ENCODE measurements around the gene OR6J1.

OR6J1 gene

DNA sequence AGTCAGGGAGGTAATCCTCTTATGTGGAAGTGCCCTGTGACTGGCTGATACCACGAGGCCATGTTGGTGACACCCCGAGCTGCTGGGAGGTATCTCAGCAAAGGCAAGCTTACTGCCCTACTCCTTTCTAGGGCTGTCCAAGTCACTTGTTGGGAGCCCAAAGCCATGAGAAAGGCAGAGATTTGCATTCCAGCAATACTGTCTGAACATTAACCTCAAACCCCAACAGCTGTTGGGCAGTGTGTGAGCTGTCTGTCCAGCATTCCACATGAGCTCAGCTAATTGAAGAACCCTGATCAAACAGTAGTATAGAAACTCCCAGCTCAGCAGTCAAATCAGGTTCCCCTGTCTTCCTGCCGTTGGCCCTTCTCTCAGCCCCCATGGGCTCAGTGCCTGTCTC lies 36.9 kb downstream of the OR6J1 start:
- no peaks in the 10 kb centered on the region for H3K9me3 ChIP-seq (ENCODE audit: control insufficient read depth, insufficient read depth, low read length)
- no peaks in the 10 kb centered on the region for H3K4me1 ChIP-seq (ENCODE audit: insufficient read depth, low read length)
- H3K9ac ChIP-seq (ENCODE audit: low read depth, low read length), result no peak overlapping the region
- peaks cover 39% of the 10 kb centered on the region for H3K36me3 ChIP-seq (ENCODE audit: insufficient read depth, low read length)

DNA sequence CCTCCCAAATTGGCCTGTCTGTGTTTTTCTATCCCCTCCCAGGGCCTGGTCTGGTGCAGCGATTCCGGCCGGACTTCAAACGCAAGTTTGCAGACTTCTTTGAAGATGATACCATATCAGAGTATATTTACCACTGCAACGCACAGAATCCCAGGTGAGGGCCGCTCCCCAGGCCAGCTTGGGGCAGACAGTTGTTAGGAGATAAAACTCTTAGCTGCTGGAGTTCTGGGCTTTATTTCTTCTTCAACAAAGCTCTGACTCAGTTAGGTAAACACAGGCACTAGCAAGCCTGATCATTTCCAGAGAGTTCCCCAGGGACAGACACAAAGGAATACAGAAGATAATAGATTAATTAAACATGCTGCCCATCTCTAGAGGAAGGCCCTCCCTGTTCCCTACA lies 37.8 kb downstream of the OR6J1 start:
- Histone ChIP-seq H3K4me1 (ENCODE audit: insufficient read depth, low read length) (no peaks in the 10 kb centered on the region), H3K9ac (ENCODE audit: low read depth, low read length) (no peak overlapping the region), H3K36me3 (ENCODE audit: insufficient read depth, low read length) (peaks cover 48% of the 10 kb centered on the region), H3K9me3 (ENCODE audit: control insufficient read depth, insufficient read depth, low read length) (no peaks in the 10 kb centered on the region)

DNA sequence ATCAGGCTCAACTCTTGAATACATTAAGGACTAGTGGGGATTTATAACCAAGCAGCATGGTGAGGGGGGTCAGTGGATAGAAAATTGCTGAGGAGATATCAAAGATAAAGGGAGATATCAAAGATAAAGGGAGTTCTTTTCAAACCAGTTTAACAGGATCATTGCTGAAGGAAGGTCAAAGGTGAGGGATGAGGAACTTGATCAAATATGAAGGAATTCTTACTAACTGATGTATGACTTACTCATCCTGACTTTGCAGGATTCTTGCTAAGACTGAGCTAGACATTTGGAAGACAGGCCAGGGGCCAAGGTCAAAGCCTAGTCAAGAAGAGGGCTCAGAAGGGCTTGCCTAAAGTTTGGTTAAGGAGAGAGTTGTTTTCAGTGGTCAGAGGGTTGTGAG lies 41.3 kb downstream of the OR6J1 start:
- Histone ChIP-seq H3K36me3 (ENCODE audit: insufficient read depth, low read length) (peaks cover 32% of the 10 kb centered on the region), H3K4me1 (ENCODE audit: insufficient read depth, low read length) (0 out of 2 replicates have a peak, but pooled peaks cover 3% of the 10 kb centered on the region), H3K9ac (ENCODE audit: low read depth, low read length) (no peak overlapping the region), H3K9me3 (ENCODE audit: control insufficient read depth, insufficient read depth, low read length) (no peaks in the 10 kb centered on the region)

DNA sequence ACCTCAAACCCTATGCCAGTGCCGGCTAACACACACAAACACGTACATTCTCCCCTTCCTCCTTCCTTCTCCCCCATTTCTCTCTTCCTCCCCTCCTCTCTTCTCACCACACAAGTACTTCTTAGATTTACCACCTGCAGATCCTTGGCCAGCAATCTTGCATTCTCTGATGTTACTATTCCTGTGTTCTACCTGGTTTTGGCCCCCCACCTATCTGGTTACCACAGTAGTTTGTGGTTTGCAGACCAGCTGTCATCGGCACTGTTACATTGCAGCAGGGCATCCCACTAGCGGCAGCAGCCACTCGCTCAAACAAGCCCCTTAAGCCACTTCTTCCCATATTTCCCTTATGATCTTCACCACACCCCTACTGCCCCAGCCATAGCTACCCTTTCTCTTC lies 42.2 kb downstream of the OR6J1 start:
- Histone ChIP-seq H3K9ac (ENCODE audit: low read depth, low read length) (no peak overlapping the region), H3K4me1 (ENCODE audit: insufficient read depth, low read length) (peaks cover 7% of the 10 kb centered on the region; the same call in 1 of the 2 replicates), H3K36me3 (ENCODE audit: insufficient read depth, low read length) (peaks cover 26% of the 10 kb centered on the region), H3K9me3 (ENCODE audit: control insufficient read depth, insufficient read depth, low read length) (no peaks in the 10 kb centered on the region)

DNA sequence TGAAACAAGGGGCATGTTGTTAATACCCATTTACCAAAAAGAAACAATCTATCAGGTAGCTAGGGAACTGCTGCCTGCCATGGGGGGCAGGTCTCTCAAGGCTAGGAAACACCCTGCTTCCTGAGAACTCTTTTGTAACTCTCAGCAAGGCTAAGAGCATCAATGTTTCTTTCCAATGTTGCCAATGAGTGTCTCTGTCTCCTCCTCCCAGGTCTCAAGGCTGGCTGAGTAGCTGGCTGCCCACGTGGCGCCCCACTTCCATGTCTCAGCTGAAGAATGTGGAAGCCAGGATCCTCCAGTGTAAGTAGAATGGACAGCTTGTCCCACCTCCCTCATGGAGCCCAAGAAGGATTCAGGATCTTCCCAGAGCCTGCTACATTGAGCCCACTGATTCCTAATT lies 42.7 kb downstream of the OR6J1 start:
- Histone ChIP-seq H3K4me1 (ENCODE audit: insufficient read depth, low read length) (peaks cover 7% of the 10 kb centered on the region; the same call in 1 of the 2 replicates), H3K36me3 (ENCODE audit: insufficient read depth, low read length) (peaks cover 24% of the 10 kb centered on the region), H3K9ac (ENCODE audit: low read depth, low read length) (no peak overlapping the region), H3K9me3 (ENCODE audit: control insufficient read depth, insufficient read depth, low read length) (no peaks in the 10 kb centered on the region)

DNA sequence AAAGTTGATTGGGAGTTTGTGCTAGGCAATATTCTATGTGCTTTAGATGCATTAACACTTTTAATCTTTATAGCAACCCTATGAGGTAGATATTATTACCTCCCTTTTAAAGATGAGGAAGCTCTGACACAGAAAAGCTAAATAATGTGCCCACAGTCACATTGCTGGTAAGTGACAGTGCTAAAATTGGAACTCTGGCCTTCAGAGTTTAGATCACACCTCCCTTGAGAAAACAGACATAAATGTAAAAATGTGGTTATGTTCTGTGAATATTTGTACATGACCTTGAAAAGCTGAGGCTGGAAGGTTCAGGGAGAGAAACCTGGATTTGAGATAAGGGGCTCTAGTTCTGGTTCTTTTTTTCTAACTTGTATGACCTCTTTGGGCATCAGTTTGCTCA lies 44.1 kb downstream of the OR6J1 start:
- Histone ChIP-seq H3K36me3 (ENCODE audit: insufficient read depth, low read length) (peaks cover 18% of the 10 kb centered on the region), H3K4me1 (ENCODE audit: insufficient read depth, low read length) (peaks cover 7% of the 10 kb centered on the region; the same call in 1 of the 2 replicates), H3K9me3 (ENCODE audit: control insufficient read depth, insufficient read depth, low read length) (no peaks in the 10 kb centered on the region), H3K9ac (ENCODE audit: low read depth, low read length) (no peak overlapping the region)

DNA sequence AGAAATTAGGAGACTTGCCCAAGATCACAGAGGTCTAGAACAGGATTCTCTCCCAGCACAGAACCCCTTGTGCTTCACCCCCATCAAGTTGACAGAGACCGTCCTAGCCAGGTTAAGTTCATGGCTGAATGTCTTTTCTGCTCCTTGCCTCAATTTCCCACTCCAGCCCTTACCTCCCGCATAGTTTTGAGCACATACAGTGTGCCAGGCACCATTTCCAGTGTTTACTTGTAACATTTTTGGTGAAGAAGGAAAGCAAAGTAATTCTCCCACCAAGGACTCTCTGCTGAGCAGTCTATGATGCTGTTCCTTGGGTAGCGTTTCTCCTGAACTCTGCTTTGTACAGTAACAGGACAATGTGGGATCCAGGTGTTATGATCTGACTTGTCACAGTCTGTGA lies 44.8 kb downstream of the OR6J1 start:
- peak overlapping the region; percentile 97 for H3K9ac ChIP-seq (ENCODE audit: low read depth, low read length)
- H3K36me3 ChIP-seq (ENCODE audit: insufficient read depth, low read length), result peaks cover 18% of the 10 kb centered on the region
- H3K4me1 ChIP-seq (ENCODE audit: insufficient read depth, low read length), result peaks cover 7% of the 10 kb centered on the region; the same call in 1 of the 2 replicates
- no peaks in the 10 kb centered on the region for H3K9me3 ChIP-seq (ENCODE audit: control insufficient read depth, insufficient read depth, low read length)

DNA sequence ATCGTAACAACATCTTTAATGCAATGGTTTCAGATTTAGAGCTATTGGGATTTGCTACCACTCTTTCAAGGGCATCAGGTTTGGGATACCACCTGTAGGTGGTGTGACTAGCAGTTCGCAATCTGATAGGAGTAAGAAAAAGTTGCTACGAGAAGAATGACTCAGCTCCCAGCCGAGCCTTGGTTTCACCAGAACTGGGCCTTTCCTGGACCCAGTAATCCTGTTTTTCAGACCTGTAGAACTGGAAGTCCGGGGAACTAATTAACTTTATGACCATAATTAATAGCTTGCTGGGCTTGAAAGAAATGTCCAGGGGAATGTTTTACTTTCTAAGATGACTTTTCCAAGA lies 45.3 kb downstream of the OR6J1 start:
- H3K9ac ChIP-seq (ENCODE audit: low read depth, low read length), result peak overlapping the region; percentile 97
- no peaks in the 10 kb centered on the region for H3K9me3 ChIP-seq (ENCODE audit: control insufficient read depth, insufficient read depth, low read length)
- H3K4me1 ChIP-seq (ENCODE audit: insufficient read depth, low read length), result peaks cover 7% of the 10 kb centered on the region; the same call in 1 of the 2 replicates
- peaks cover 18% of the 10 kb centered on the region for H3K36me3 ChIP-seq (ENCODE audit: insufficient read depth, low read length)

DNA sequence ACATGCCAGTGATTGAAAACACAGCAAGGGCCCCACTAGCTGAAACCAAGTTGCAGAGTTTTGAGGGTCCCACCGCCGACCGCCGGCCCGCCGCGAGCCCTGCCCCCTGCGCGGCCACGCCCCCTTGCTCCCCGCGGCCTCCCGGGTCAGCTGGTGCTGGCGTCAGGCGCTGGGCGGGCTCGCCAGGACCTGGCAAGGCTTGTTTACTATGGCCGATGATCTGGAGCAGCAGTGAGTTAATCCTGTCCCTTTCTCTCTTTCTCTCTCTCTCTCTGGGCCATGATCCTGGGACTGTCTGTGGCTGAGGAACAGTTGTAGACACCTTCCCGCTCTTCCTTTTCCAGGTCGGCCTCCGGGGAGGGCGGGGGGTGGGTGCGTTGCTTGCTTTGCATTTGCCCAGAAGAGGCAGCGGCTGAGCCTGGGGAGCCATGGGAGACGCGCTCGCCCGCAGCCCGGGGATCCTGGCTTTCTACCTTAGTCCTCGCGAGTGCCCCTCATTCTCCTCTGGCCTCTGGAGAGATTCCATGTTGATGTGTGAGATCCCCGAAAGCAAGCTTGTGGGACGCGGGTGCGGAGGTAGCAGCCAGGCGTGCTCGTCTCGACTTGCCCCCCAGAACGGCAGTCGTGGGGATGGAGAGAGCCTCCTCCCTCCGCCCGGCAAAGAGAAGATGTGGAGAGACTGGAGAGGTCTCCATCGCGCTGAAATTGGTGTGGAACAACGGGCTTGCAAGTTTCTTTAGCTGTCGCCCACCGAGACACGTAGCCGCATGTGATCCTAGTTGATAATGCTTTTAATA lies 45.9 kb downstream of the OR6J1 start, which contains the start of gene ABHD4:
ABHD4 (plus strand) TSS at position 202 of the 797 bp plus-strand sequence; CDS start at position 209, 7 bp downstream.
- Histone ChIP-seq H3K36me3 (ENCODE audit: insufficient read depth, low read length) (peaks cover 16% of the 10 kb centered on the region), H3K9ac (ENCODE audit: low read depth, low read length) (peak within 1 kb of the TSS; percentile 97), H3K9me3 (ENCODE audit: control insufficient read depth, insufficient read depth, low read length) (no peaks in the 10 kb centered on the region), H3K4me1 (ENCODE audit: insufficient read depth, low read length) (peaks cover 7% of the 10 kb centered on the region)

DNA sequence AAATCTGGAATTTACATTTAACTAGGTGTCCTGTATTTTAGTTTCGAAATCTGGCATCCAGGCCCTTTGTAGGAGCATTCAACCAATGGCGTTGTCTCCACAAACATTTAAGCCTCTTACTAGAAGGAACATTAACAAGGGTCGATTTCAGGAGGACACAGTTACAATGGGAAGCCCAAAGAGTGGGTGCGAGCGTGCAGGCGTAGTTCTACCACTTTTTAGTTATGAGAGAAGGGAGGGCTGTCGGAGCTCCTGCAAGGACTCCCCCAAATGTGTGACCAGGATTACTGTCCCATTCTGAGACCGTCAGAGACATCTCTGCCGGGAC lies 46.4 kb downstream of the OR6J1 start:
- H3K36me3 ChIP-seq (ENCODE audit: insufficient read depth, low read length), result peaks cover 12% of the 10 kb centered on the region
- peak overlapping the region; percentile 97 for H3K9ac ChIP-seq (ENCODE audit: low read depth, low read length)
- H3K9me3 ChIP-seq (ENCODE audit: control insufficient read depth, insufficient read depth, low read length), result no peaks in the 10 kb centered on the region
- peaks cover 11% of the 10 kb centered on the region for H3K4me1 ChIP-seq (ENCODE audit: insufficient read depth, low read length)

DNA sequence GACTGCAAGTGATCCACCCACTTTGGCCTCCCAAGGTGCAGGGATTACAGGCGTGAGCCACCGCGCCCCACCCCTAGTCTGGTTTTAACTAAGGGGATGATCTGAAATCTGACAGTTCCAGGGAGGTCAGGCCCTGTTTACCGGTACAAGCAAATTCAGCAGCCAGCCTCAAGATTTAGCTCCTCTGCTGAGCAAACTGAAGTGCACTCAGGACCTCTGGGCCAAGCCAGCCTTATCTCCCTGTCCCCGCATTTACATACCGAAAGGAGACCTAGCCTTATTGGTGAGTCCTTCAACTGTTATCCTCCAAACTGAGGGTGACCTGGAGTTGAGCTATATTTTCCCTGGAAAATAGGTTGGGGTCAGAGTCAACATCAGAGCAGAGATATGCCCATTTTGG lies 46.9 kb downstream of the OR6J1 start:
- peaks cover 11% of the 10 kb centered on the region for H3K4me1 ChIP-seq (ENCODE audit: insufficient read depth, low read length)
- no peaks in the 10 kb centered on the region for H3K9me3 ChIP-seq (ENCODE audit: control insufficient read depth, insufficient read depth, low read length)
- peaks cover 10% of the 10 kb centered on the region for H3K36me3 ChIP-seq (ENCODE audit: insufficient read depth, low read length)
- peak overlapping the region; percentile 97; the same call in 1 of the 2 replicates for H3K9ac ChIP-seq (ENCODE audit: low read depth, low read length)

DNA sequence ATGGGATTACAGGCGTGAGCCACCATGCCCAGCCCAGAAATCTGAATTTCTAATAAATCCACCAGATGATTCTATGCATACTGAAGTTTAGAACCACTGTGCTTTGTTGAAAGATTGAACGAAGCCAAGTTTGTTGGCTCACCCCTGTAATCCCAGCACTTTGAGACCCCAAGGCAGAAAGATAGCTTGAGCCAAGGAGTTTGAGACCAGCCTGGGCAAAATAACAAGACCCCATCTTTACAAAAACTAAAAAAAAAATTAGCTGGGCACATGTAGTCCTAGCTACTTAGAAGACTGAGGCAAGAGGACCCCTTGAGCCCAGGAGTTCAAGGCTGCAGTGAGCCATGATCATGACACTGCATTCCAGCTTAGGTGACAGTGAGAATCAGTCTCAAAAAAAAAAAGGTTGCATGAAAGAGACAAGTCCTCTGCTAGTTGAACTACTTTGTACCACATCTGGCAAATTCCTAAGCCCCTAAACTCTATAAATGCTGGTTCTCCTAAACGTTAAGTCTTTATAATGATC lies 47.7 kb downstream of the OR6J1 start:
- no peaks in the 10 kb centered on the region for H3K9me3 ChIP-seq (ENCODE audit: control insufficient read depth, insufficient read depth, low read length)
- no peak overlapping the region for H3K9ac ChIP-seq (ENCODE audit: low read depth, low read length)
- H3K4me1 ChIP-seq (ENCODE audit: insufficient read depth, low read length), result peaks cover 11% of the 10 kb centered on the region
- peaks cover 1% of the 10 kb centered on the region; the same call in 1 of the 2 replicates for H3K36me3 ChIP-seq (ENCODE audit: insufficient read depth, low read length)

DNA sequence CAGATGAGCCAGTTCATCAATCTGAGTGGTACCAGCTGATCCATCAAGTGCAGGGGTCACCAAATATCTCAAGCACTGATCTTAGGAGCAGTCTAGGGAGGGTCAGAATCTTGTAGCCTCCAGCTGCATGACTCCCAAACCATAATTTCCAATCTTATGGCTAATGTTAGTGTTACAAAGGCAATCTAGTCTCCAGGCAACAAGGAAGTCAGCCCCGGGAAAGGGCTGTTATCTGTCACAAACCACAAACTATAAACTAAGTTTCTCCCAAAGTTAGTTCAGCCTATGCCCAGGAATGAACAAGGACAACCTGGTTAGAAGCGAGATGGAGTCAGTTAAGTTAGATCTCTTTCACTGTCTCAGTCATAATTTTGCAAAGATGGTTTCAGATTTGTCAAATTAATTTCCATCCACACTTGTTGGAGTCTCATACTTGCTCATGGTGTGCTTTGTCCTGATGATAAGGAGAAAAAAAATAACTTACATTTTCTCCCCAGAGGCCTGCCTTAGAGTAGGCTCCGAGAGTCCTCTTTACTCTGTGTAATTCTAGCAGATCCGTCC lies 49.9 kb downstream of the OR6J1 start:
- Histone ChIP-seq H3K9me3 (ENCODE audit: control insufficient read depth, insufficient read depth, low read length) (no peaks in the 10 kb centered on the region), H3K36me3 (ENCODE audit: insufficient read depth, low read length) (no peaks in the 10 kb centered on the region), H3K9ac (ENCODE audit: low read depth, low read length) (no peak overlapping the region)

DNA sequence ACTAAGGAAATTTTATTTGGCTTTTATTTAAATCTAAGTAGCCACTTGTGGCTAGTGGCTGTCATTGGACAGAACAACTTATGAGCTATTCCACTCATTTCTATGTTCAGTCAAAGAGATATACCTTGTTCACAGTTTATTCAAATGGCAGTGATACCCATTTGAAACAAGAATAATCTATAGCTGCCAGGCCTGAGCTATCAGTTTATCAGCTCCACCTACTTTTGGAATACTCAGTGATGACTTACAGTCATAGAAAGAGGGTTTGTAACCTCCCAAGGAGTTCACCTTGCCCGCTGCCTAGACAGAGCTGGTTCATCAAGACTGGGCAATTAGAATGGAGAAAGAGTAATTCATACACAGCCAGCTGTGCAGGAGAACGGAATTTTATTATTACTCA lies 50.6 kb downstream of the OR6J1 start:
- no peaks in the 10 kb centered on the region for H3K36me3 ChIP-seq (ENCODE audit: insufficient read depth, low read length)
- H3K4me1 ChIP-seq (ENCODE audit: insufficient read depth, low read length), result peaks cover 8% of the 10 kb centered on the region
- no peak overlapping the region for H3K9ac ChIP-seq (ENCODE audit: low read depth, low read length)
- no peaks in the 10 kb centered on the region for H3K9me3 ChIP-seq (ENCODE audit: control insufficient read depth, insufficient read depth, low read length)

More for the DNA sequence above, 49.9 kb downstream of the OR6J1 start:
- peaks cover 8% of the 10 kb centered on the region for H3K4me1 ChIP-seq (ENCODE audit: insufficient read depth, low read length)

DNA sequence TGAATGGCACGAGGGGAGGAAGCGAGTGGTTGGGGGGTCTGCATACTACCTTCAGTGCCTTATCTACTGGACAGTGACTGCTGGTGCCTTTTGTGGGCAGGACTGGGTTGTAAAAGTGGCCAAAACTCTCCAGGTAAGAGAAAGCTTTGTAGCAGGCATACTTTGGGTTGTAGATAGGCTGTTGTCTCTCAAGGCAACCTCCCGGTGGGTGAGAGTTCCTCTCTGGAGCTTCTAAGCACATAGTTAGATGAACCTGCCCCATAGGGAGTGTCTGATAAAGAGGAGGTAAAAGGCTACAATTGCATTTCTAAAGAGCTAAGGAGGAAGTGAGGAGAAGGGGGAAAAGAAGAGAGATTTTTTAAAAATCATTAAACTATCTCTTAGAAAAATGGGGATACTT lies 51.0 kb downstream of the OR6J1 start:
- no peaks in the 10 kb centered on the region for H3K36me3 ChIP-seq (ENCODE audit: insufficient read depth, low read length)
- H3K9me3 ChIP-seq (ENCODE audit: control insufficient read depth, insufficient read depth, low read length), result no peaks in the 10 kb centered on the region
- H3K9ac ChIP-seq (ENCODE audit: low read depth, low read length), result no peak overlapping the region
- H3K4me1 ChIP-seq (ENCODE audit: insufficient read depth, low read length), result peaks cover 8% of the 10 kb centered on the region
